Muscle layer of duodenum (tissue), 2 donors: Measurements from ENCODE around the gene TTLL10.

Experiments
- H3K27ac ChIP-seq: one replicate; pipeline ENCODE4 v1.7.0; 2013; ENCODE audit warnings: mild to moderate bottlenecking, low read length
- H3K27me3 ChIP-seq: one replicate; pipeline ENCODE4 v1.7.0; 2013; ENCODE audit warnings: low read depth, mild to moderate bottlenecking, control low read depth, low read length
- H3K36me3 ChIP-seq, 2 donors: one replicate each; pipeline ENCODE4 v1.7.0; 2013; ENCODE audit warnings: low read length in 2 of 2, control low read depth in 1 of 2, mild to moderate bottlenecking in 1 of 2; ENCODE audit not compliant: insufficient read depth in 2 of 2, control insufficient read depth in 1 of 2
- H3K4me1 ChIP-seq, 2 donors: one replicate each; pipeline ENCODE4 v1.7.0; 2013; ENCODE audit warnings: low read length in 2 of 2, mild to moderate bottlenecking in 2 of 2, control low read depth in 1 of 2, moderate library complexity in 1 of 2; ENCODE audit not compliant: insufficient read depth in 2 of 2, control insufficient read depth in 1 of 2
- H3K4me3 ChIP-seq, 2 donors: one replicate each; pipeline ENCODE4 v1.7.0; 2013; ENCODE audit warnings: low read length in 2 of 2, low read depth in 1 of 2, mild to moderate bottlenecking in 1 of 2
- H3K9me3 ChIP-seq, 2 donors: one replicate each; pipeline ENCODE4 v1.7.0; 2013; ENCODE audit warnings: low read length in 2 of 2, control low read depth in 1 of 2, mild to moderate bottlenecking in 1 of 2; ENCODE audit not compliant: control insufficient read depth in 1 of 2
- donor health status: healthy.

The TTLL10 gene

DNA sequence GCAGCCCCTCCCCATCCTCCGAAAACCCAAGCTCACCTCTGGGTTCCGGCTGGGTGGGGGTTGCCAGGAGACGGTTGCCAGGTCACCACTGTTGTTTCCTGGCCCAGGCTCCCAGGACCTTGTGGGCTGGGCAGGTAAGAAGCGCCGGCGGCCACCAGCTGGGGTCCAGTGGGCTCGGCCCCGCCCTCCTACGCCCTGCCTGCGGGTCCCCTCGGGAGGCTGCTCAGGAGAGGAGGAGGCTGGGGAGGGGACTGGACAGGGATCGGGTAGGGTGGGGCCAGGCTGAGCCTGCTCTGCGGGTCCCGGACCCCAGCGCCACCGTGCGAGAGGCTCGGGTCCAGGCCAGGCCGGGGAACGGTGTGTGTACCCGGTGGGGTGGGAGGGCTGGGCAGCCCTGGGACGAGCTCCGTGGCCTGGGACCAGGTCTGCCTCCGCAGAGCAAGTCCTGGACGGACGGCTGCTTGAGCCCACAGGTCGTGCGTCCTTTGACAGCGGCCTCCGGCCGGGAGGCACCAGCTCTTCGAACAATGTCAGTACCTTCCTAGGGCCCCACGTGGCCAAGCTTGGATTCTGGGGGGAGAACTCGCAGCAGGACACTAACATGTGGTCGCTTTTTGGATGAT, at the start of gene TTLL10:
TSS of gene TTLL10 (plus strand) at position 88 of the 623 bp plus-strand sequence. CDS start 5,336 bp downstream, outside the sequence.
- Histone ChIP-seq H3K27me3 (peaks cover 22% of the 10 kb centered on the region), H3K27ac (no peak within 1 kb of the TSS), H3K36me3 (no peaks in the 10 kb centered on the region), H3K9me3 (no peaks in the 10 kb centered on the region), H3K4me3 (no peak within 1 kb of the TSS), H3K4me1 (no peaks in the 10 kb centered on the region)

DNA sequence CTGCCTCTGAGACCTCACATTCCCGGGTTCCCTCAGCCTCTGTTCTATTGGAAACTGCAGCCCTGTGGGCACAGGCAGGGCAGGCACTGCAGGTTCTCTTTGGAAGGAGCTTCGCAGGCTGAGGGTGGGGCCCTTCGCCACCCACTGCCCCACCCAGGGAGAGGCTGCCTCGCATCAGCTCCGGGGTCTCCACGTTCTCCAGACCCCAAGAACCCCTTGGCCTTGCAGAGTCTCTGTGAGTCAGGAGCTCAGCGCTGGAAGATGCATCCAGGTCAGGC, 49.2 kb upstream of the TTLL10 start:
- Histone ChIP-seq H3K36me3 (no peaks in the 10 kb centered on the region), H3K27me3 (no peaks in the 10 kb centered on the region), H3K4me3 (no peak overlapping the region), H3K4me1 (peaks cover 0 to 13% of the 10 kb centered on the region in 2 donors), H3K9me3 (no peaks in the 10 kb centered on the region), H3K27ac (no peak overlapping the region)

DNA sequence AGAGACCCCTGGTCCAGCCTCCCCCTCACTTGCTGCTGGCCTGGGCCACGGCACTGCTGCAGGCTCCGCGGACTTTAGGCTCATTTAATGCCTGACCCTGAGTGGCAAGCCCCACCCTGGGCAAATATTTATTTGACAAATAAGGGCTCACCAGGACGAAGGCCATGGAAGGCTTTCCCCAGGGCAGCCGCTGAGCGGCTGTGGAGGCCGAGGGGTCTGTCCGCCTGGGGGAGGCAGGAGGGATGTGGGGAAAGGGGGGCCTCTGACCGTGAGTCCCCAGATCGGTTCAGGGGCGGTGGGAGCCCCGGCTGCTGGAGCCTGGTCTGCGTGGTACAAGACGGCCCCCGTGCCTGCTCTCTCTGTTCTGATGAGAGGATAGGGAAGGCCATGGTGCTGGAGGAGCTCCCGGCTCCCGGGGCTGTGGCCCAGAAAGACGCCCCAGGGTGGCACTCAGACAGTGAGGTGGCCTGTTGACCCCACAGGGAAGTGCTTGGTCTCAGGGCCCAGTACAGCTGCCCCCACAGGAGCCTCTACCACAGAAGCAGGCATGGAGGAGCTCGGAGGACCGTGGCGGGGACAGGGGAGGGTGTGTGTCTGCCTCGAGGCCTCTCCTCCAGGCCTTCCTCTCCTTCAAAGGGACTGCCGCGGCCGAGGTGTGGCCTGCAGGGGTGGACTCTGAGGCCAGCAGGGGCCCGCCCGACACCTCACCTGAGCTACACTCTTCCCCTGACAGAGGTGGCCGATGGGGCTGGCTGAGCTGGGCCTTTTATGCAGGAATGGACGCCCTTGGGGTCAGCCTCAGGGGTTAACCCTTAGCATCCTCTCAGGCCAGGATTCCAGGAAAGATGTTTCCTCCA, 48.7 kb upstream of the TTLL10 start:
- H3K27ac ChIP-seq, result peak overlapping the region; percentile 67
- H3K9me3 ChIP-seq, result no peaks in the 10 kb centered on the region
- peaks cover 0 to 13% of the 10 kb centered on the region in 2 donors for H3K4me1 ChIP-seq
- no peaks in the 10 kb centered on the region for H3K27me3 ChIP-seq
- H3K36me3 ChIP-seq, result no peaks in the 10 kb centered on the region
- no peak overlapping the region for H3K4me3 ChIP-seq

- peaks cover 0 to 13% of the 10 kb centered on the region in 2 donors for H3K4me1 ChIP-seq
- H3K4me3 ChIP-seq, result no peak overlapping the region
Measured at GRCh38 chr1:1125945-1126344, 47.7 kb upstream of the TTLL10 start.

GRCh38 chr1:1127551-1128451, 45.9 kb upstream of the TTLL10 start:
- H3K4me3 ChIP-seq, result no peak overlapping the region
- no peaks in the 10 kb centered on the region for H3K27me3 ChIP-seq
- no peaks in the 10 kb centered on the region for H3K9me3 ChIP-seq
- peaks cover 0 to under 1% of the 10 kb centered on the region in 2 donors for H3K4me1 ChIP-seq
- H3K36me3 ChIP-seq, result no peaks in the 10 kb centered on the region
- H3K27ac ChIP-seq, result peak overlapping the region; percentile 51

More at GRCh38 chr1:1125945-1126344, 47.7 kb upstream of the TTLL10 start:
- Histone ChIP-seq H3K36me3 (no peaks in the 10 kb centered on the region), H3K27ac (peak overlapping the region; percentile 67), H3K9me3 (no peaks in the 10 kb centered on the region), H3K27me3 (no peaks in the 10 kb centered on the region)

DNA sequence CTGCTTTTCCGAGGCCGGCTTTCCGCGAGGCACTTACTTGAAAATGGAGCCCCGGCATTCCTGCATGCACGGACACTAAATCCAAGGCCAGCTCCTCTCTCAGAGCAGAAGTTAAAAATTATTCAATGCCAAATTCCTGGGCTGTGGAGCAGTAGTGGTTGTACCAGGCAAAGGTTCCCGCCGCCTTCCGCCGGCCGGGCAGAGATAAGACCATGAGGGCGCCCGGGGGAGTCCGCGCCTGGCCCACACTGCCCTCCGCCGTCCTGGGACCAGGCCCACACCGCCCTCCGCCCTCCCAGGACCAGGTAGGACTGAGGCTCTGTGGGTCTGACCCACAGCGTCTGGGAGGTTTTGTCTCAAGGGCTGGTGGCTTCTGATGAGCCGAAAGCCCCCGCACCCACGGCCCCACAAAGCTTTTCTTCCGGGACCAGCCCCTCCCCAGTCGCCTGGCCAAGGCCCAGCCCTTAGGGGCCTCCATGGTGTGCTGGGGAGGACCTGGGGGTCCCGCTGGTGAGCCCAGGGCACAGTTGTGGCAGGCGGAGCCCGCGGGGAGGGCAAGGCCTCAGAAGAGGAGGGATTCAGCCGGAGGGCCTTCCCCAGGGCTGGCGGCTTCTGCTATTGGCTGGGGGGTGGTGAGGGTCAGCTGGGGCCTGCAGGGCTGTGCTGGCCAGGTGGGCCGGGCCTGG, 45.1 kb upstream of the TTLL10 start:
- no peaks in the 10 kb centered on the region for H3K27me3 ChIP-seq
- H3K27ac ChIP-seq, result peak overlapping the region; percentile 51
- H3K36me3 ChIP-seq, result no peaks in the 10 kb centered on the region
- no peaks in the 10 kb centered on the region for H3K4me1 ChIP-seq
- H3K9me3 ChIP-seq, result no peaks in the 10 kb centered on the region
- no peak overlapping the region for H3K4me3 ChIP-seq

- Histone ChIP-seq H3K9me3 (no peaks in the 10 kb centered on the region), H3K27ac (peak overlapping the region; percentile 31), H3K4me1 (no peaks in the 10 kb centered on the region), H3K27me3 (no peaks in the 10 kb centered on the region), H3K4me3 (peak overlapping the region in 1 of 2 donors; percentile 21), H3K36me3 (no peaks in the 10 kb centered on the region)
Measured at GRCh38 chr1:1129381-1129821, 44.3 kb upstream of the TTLL10 start.

GRCh38 chr1:1130206-1131120, 43.2 kb upstream of the TTLL10 start:
- H3K36me3 ChIP-seq, result no peaks in the 10 kb centered on the region
- no peaks in the 10 kb centered on the region for H3K27me3 ChIP-seq
- H3K9me3 ChIP-seq, result no peaks in the 10 kb centered on the region
- no peaks in the 10 kb centered on the region for H3K4me1 ChIP-seq
- H3K27ac ChIP-seq, result peak overlapping the region; percentile 72
- peak overlapping the region in 1 of 2 donors; percentile 26 for H3K4me3 ChIP-seq

DNA sequence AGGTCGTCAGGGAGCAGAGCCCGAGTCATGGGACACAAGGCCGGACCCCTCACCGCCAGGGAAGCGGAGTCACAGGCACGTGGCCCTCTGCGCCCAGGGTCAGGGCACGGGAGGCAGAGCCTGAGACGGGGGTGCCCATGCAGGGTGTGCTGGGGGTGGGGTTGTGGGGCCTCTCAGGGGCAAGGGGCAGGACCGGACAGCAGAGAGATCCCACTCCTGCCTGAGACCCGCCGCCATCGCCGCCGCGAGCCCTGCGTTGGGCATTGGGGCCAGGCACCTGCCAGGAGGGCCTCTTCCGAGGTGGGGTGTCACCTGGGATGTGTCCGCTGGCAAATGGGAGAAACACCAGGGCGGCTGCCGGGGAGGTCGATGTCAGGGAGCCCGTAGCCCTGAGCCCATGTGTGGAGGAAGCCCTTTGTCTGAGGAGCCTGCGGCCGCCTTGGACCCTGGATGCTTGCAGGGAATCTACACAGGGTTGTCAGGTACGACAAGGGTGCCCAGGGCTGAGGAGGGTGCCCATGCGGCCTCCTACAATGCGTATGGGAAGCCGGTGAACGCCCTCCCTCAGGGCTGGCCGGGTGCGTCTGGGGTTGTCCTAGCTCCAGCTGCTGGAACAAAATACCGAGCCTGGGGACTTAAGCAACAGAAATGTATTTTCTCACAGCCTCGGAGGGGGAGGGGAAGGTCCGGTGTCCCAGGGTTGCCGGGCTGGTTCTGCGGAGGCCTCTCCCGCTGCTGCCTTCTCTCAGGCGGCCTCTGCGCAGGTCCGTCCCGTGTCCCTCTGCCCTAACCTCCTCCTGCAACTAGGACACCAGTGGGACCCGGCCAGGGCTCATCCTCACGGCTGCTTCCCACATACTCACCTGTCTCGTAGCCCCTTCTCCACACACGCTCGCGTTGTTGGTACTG, 41.4 kb upstream of the TTLL10 start:
- no peaks in the 10 kb centered on the region for H3K9me3 ChIP-seq
- peak overlapping the region; percentile 69 for H3K27ac ChIP-seq
- no peaks in the 10 kb centered on the region for H3K36me3 ChIP-seq
- no peaks in the 10 kb centered on the region for H3K27me3 ChIP-seq
- H3K4me1 ChIP-seq, result no peaks in the 10 kb centered on the region
- no peak overlapping the region for H3K4me3 ChIP-seq
